Fibroblast of pulmonary artery (primary cell): Measurements from ENCODE around the gene HPCAL4.

ENCODE experiments used
- DNase-seq: peaks from one replicate; pipeline ENCODE4 v3.0.0-alpha.2; 2010; ENCODE audit warnings: low read depth
- H3K4me3 ChIP-seq: replicated peaks from 2 replicates; pipeline ENCODE4 v1.5.1; 2011; ENCODE audit warnings: low read depth, mild to moderate bottlenecking, control low read depth, low read length, moderate library complexity
- CTCF ChIP-seq: IDR thresholded peaks from 2 replicates; pipeline ENCODE4 v1.5.1; 2011; ENCODE audit warnings: mild to moderate bottlenecking, control low read depth, low read length, inconsistent platforms; ENCODE audit errors: missing control alignments

Gene HPCAL4

GRCh38 chr1:39663559-39663958 is 27.7 kb downstream of the HPCAL4 start:
- DNase-seq = no peak
- H3K4me3 ChIP-seq = no peak overlapping the region
- TF ChIP-seq CTCF = no peak

- DNase-seq = no peak
- no peak for TF ChIP-seq CTCF
- no peak overlapping the region for H3K4me3 ChIP-seq
These were observed 28.4 kb downstream of the HPCAL4 start for GRCh38 chr1:39662861-39663260.

- TF ChIP-seq CTCF = no peak
- DNase-seq = no peak
- no peak overlapping the region for H3K4me3 ChIP-seq
These were observed 31.7 kb downstream of the HPCAL4 start for GRCh38 chr1:39659538-39659937.

GRCh38 chr1:39659110-39659509 is 32.1 kb downstream of the HPCAL4 start:
- no peak for TF ChIP-seq CTCF
- H3K4me3 ChIP-seq = no peak overlapping the region
- DNase-seq = no peak

- peak; percentile 81 for DNase-seq
- no peak overlapping the region for H3K4me3 ChIP-seq
- peak; percentile 86 for TF ChIP-seq CTCF
These were observed 33.2 kb downstream of the HPCAL4 start for GRCh38 chr1:39657923-39658485.

- H3K4me3 ChIP-seq = no peak overlapping the region
- TF ChIP-seq CTCF = no peak
- no peak for DNase-seq
These were observed 33.8 kb downstream of the HPCAL4 start for GRCh38 chr1:39657402-39657801.

- no peak for TF ChIP-seq CTCF
These were observed 34.8 kb downstream of the HPCAL4 start for GRCh38 chr1:39656391-39656790.

More at GRCh38 chr1:39656391-39656790, 34.8 kb downstream of the HPCAL4 start:
- no peak overlapping the region for H3K4me3 ChIP-seq
- no peak for DNase-seq
